Measurements from ENCODE around the gene HAPSTR1. TPM values are rescaled to one million over a fixed set of nuclear protein-coding genes. Genes with fewer than 3 reads are reported as not detected.
A peak's percentile ranks its signal among the peaks of the same experiment; 100 is the strongest.

HAPSTR1 gene
- total RNA-seq, 1 experiment from 2014 or later, result 88.9 TPM

DNA sequence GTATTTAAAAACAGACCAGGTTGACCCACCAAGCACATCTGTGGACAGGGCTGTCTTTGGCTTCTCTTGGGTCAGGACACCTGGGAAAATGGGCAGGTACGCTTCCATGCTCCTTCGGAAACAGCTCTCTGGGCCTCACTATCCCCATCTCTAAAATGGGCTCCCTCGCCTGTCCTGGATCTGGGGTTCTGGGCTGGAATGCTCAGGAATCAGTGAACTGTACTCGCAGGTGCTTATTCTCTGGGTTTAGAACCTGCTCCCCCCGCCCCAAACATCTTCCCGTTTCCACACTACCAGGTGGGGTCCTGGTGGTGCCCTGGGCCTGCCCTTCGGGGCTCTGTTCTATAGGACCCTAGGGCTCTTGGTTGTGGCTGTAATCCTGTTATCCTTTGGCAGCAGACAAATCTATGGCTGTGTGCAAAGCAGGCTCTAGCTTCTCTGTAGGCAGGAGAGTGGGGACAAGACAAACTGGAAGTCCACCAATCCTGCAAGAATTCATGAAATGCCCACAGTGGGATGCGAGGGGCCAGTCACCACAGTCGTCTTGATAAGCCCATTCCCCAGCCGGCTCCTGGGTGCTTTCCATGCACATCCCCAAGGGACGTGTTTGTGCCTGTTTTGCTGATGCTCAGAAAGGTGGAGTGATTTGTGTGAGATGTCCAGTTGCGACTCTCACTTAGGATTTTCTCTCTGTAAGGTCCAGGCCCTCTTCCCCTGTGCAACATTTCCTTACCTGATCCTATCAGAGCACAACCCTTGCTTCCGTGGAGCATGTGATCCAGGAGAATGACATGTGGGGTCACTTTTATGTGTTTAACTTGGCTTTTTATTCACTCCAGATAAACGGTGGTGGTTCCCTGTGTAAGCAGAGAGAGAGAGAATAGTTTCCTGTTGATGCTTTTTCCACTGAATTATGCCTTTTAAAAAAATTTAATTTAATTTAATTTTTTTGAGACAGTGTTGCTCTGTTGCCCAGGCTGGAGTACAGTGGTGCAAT, 37.2 kb downstream of the HAPSTR1 start:
- H3K4me1 Mint-ChIP-seq (ENCODE audit: insufficient read depth, unreplicated experiment), result peaks cover 9% of the 10 kb centered on the region
- TF ChIP-seq, protein P1, sequence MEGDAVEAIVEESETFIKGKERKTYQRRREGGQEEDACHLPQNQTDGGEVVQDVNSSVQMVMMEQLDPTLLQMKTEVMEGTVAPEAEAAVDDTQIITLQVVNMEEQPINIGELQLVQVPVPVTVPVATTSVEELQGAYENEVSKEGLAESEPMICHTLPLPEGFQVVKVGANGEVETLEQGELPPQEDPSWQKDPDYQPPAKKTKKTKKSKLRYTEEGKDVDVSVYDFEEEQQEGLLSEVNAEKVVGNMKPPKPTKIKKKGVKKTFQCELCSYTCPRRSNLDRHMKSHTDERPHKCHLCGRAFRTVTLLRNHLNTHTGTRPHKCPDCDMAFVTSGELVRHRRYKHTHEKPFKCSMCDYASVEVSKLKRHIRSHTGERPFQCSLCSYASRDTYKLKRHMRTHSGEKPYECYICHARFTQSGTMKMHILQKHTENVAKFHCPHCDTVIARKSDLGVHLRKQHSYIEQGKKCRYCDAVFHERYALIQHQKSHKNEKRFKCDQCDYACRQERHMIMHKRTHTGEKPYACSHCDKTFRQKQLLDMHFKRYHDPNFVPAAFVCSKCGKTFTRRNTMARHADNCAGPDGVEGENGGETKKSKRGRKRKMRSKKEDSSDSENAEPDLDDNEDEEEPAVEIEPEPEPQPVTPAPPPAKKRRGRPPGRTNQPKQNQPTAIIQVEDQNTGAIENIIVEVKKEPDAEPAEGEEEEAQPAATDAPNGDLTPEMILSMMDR (IDR thresholded peaks at IDR 0.05; ENCODE audit: unreplicated experiment), result no peak
- H3K4me3 Mint-ChIP-seq (ENCODE audit: unreplicated experiment), result no peak overlapping the region
- intact Hi-C loops (cut with micrococcal nuclease), result loop anchor here (5.0 kb wide), 1 partner anchor 36 kb away; the partner anchor contains the start of gene HAPSTR1
- peaks cover 20% of the 10 kb centered on the region for H3K36me3 Mint-ChIP-seq (ENCODE audit: insufficient read depth, unreplicated experiment)
- no peaks in the 10 kb centered on the region for H3K9me3 Mint-ChIP-seq (ENCODE audit: unreplicated experiment)
- CTCF ChIA-PET, result interaction anchor here (0.6 to 1.3 kb wide), 5 partner anchors 10 to 1227 kb away, joined by 3 to 4 read pairs (median 3); no protein-coding TSS in a partner anchor
- no peak for DNase-seq (ENCODE audit: unreplicated experiment)
- POLR2A ChIA-PET, result interaction anchor here (3.0 kb wide), 1 partner anchor 9 kb away, joined by 14 read pairs; no protein-coding TSS in a partner anchor
- H3K27ac Mint-ChIP-seq (ENCODE audit: low read depth, unreplicated experiment), result no peak overlapping the region
- BruUV-seq (replicated peaks), result no TSS peak
- H3K27me3 Mint-ChIP-seq (ENCODE audit: insufficient read depth, unreplicated experiment), result no peaks in the 10 kb centered on the region

DNA sequence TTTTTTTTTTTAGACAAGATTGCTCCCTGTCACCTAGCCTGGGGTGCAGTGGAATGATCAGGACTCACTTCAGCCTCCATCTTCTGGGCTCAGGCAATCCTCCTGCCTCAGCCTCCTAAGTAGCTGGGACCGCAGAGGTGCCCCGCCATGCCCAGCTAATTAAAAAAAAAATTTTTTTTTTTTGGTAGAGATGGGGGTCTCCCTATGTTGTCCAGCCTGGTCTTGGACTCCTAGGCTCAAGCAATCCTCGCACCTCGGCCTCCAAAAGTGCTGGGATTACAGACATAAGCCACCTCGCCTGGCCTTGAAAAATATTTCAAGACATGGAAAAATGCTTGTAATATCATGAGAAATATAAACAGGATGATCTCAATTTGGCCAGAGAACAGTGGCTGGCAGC, 42.9 kb downstream of the HAPSTR1 start:
- H3K4me1 Mint-ChIP-seq (ENCODE audit: insufficient read depth, unreplicated experiment), result peaks cover 11% of the 10 kb centered on the region
- peaks cover 13% of the 10 kb centered on the region for H3K27me3 Mint-ChIP-seq (ENCODE audit: insufficient read depth, unreplicated experiment)
- H3K4me3 Mint-ChIP-seq (ENCODE audit: unreplicated experiment), result no peak overlapping the region
- CTCF ChIA-PET, result interaction anchor here (0.6 to 1.9 kb wide), 9 partner anchors 10 to 1781 kb away, joined by 3 to 6 read pairs (median 3); no protein-coding TSS in a partner anchor
- no peaks in the 10 kb centered on the region for H3K9me3 Mint-ChIP-seq (ENCODE audit: unreplicated experiment)
- POLR2A ChIA-PET, result no interaction called here
- no peaks in the 10 kb centered on the region for H3K36me3 Mint-ChIP-seq (ENCODE audit: insufficient read depth, unreplicated experiment)
- H3K27ac Mint-ChIP-seq (ENCODE audit: low read depth, unreplicated experiment), result no peak overlapping the region
- DNase-seq (ENCODE audit: unreplicated experiment), result no peak
- TF ChIP-seq, protein P1 (IDR thresholded peaks at IDR 0.05; ENCODE audit: unreplicated experiment), result no peak
- no TSS peak for BruUV-seq (replicated peaks)
- intact Hi-C loops (cut with micrococcal nuclease), result loop anchor here (2.0 to 10.0 kb wide), 5 partner anchors 250 to 1370 kb away; partner anchors contain the start of genes LITAFD, PMM2 and TMEM186

DNA sequence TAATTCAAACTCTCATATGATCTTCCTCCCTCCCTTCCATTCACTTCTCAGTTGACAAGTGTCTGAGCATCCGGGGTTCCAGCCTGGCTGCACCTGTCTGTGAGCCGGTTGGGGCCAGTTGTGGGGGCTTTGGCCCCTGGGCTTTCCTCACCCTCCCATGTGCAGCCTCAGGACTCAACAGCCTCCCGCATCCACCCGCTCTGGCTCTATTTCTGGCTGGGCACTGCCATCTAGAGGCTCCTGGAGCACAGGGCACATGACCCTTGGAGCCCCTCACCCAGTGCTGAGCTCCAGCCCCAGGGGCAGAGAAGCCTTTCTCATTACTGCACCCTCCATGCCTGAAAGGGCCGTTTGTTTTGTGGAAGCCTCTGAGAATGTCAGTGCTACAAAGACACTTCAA, 43.3 kb downstream of the HAPSTR1 start:
- CTCF ChIA-PET, result interaction anchor here (0.5 to 1.9 kb wide), 10 partner anchors 10 to 1781 kb away, joined by 3 to 6 read pairs (median 3); no protein-coding TSS in a partner anchor
- intact Hi-C loops (cut with micrococcal nuclease), result loop anchor here (2.0 to 10.0 kb wide), 5 partner anchors 250 to 1370 kb away; partner anchors contain the start of genes LITAFD, PMM2 and TMEM186
- Mint-ChIP-seq H3K4me3 (ENCODE audit: unreplicated experiment) (no peak overlapping the region), H3K4me1 (ENCODE audit: insufficient read depth, unreplicated experiment) (peaks cover 11% of the 10 kb centered on the region), H3K27me3 (ENCODE audit: insufficient read depth, unreplicated experiment) (peaks cover 14% of the 10 kb centered on the region), H3K27ac (ENCODE audit: low read depth, unreplicated experiment) (no peak overlapping the region), H3K36me3 (ENCODE audit: insufficient read depth, unreplicated experiment) (no peaks in the 10 kb centered on the region), H3K9me3 (ENCODE audit: unreplicated experiment) (no peaks in the 10 kb centered on the region)
- TF ChIP-seq, protein P1 (IDR thresholded peaks at IDR 0.05; ENCODE audit: unreplicated experiment), result peak; percentile 76
- peak; percentile 69 for DNase-seq (ENCODE audit: unreplicated experiment)
- POLR2A ChIA-PET, result no interaction called here
- BruUV-seq (replicated peaks), result no TSS peak

DNA sequence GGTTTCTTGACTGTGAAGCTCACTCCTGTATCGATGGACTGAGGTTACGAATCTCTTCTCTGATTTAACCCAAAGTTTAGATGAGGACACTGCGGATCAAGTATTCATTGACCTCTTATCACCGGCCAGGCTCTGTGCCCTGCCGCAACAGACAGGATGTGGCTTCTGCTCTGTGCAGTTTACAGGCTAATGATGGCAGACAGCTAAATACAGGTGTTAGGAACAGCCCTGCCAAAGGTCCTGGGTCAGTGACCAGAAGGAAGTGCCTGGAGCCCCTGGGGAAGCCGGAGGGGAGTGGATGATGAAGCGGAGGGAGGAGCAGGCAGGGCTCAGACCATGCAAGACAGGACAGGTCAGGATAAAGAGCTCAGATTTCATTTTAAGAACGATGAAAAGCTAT, 44.4 kb downstream of the HAPSTR1 start:
- DNase-seq (ENCODE audit: unreplicated experiment), result no peak
- Mint-ChIP-seq H3K4me1 (ENCODE audit: insufficient read depth, unreplicated experiment) (peaks cover 11% of the 10 kb centered on the region), H3K36me3 (ENCODE audit: insufficient read depth, unreplicated experiment) (no peaks in the 10 kb centered on the region), H3K27ac (ENCODE audit: low read depth, unreplicated experiment) (no peak overlapping the region), H3K27me3 (ENCODE audit: insufficient read depth, unreplicated experiment) (peaks cover 14% of the 10 kb centered on the region), H3K9me3 (ENCODE audit: unreplicated experiment) (no peaks in the 10 kb centered on the region), H3K4me3 (ENCODE audit: unreplicated experiment) (no peak overlapping the region)
- BruUV-seq (replicated peaks), result no TSS peak
- TF ChIP-seq, protein P1 (IDR thresholded peaks at IDR 0.05; ENCODE audit: unreplicated experiment), result no peak
- CTCF ChIA-PET, result interaction anchor here (0.5 to 1.5 kb wide), 8 partner anchors 9 to 1679 kb away, joined by 3 to 4 read pairs (median 3); no protein-coding TSS in a partner anchor
- intact Hi-C loops (cut with micrococcal nuclease), result loop anchor here (2.0 to 10.0 kb wide), 5 partner anchors 251 to 1369 kb away; partner anchors contain the start of genes LITAFD, PMM2 and TMEM186
- POLR2A ChIA-PET, result no interaction called here
